Esophagus muscularis mucosa (tissue), 4 donors: ENCODE data around the gene KRTAP9-4. TPM values are rescaled to one million over a fixed set of nuclear protein-coding genes. Genes with fewer than 3 reads are reported as not detected.
"Not testable (repeated sequence)": the region's sequence is repeated elsewhere in the genome, so short reads cannot be mapped to it uniquely, and the experiment has no call there.

Experiments
- DNase-seq: peaks from one replicate; pipeline ENCODE4 v3.0.0-alpha.2; 2017; ENCODE audit errors: extremely low spot score
- H3K27ac ChIP-seq, 4 donors: fragments of 200-600 bp; sonication (generic); replicated peaks in 1 of 4; 1 replicate in 3 of 4; 2 replicates in 1 of 4; pipeline ENCODE4 v1.5.1; 2016 to 2019; ENCODE audit warnings: mild to moderate bottlenecking in 1 of 4
- H3K27me3 ChIP-seq, 4 donors: fragments of 200-600 bp; sonication (generic); one replicate each; pipeline versions ENCODE4 v1.5.1 to v1.6.0; 2016 to 2019
- H3K36me3 ChIP-seq, 4 donors: fragments of 200-600 bp; sonication (generic); one replicate each; pipeline ENCODE4 v1.5.1; 2016 to 2019
- H3K4me1 ChIP-seq, 4 donors: fragments of 200-600 bp; sonication (generic); one replicate each; pipeline ENCODE4 v1.5.1; 2016 to 2019
- H3K4me3 ChIP-seq, 4 donors: fragments of 200-600 bp; sonication (generic); 1 replicate in 2 of 4; 2 replicates in 2 of 4; pipeline ENCODE4 v1.5.1; 2016 to 2019; ENCODE audit warnings: mild to moderate bottlenecking in 4 of 4, moderate library complexity in 1 of 4
- H3K9me3 ChIP-seq, 4 donors: fragments of 200-600 bp; sonication (generic); 1 replicate in 3 of 4; 2 replicates in 1 of 4; pipeline ENCODE4 v1.5.1; 2016 to 2019
- CTCF ChIP-seq, 3 experiments: fragments of 200-600 bp in 2 of 3; fragments of 450-650 bp in 1 of 3; sonication (generic) in 2 of 3; IDR thresholded peaks; one replicate each; pipeline ENCODE4 v1.5.1; 2017 to 2019; ENCODE audit warnings: antibody characterized with exemption in 3 of 3, mild to moderate bottlenecking in 2 of 3, moderate library complexity in 1 of 3
- EP300 ChIP-seq: sonication (generic); formaldehyde crosslinking; IDR thresholded peaks from one replicate; pipeline ENCODE4 v1.6.1; 2017; ENCODE audit warnings: antibody characterized with exemption
- POLR2A ChIP-seq: fragments of 450-650 bp; IDR thresholded peaks from one replicate; pipeline ENCODE4 v1.6.1; 2017; ENCODE audit warnings: antibody characterized with exemption, moderate library complexity, mild to moderate bottlenecking, low read depth
- POLR2AphosphoS5 ChIP-seq, 2 donors: sonication (generic); formaldehyde crosslinking; IDR thresholded peaks; one replicate each; pipeline ENCODE4 v1.6.1; 2017; ENCODE audit warnings: antibody characterized with exemption in 2 of 2
- WGBS: methylation state at CpG from one replicate; pipeline ENCODE4 v1.1.5; 2018; 5-methylcytosine and 5-hydroxymethylcytosine counted together
- intact Hi-C: fragments of 100-400 bp; cut with DNase I; formaldehyde crosslinking; loops from one replicate; pipeline ENCODE4 v1.15.1; 2023
- total RNA-seq, 4 donors: library from RNA; depleted of rRNA; stranded (reverse); fragments of >200 nt; gene quantifications; one replicate each; pipeline versions ENCODE4 v1.1.0 to v1.2.1, GENCODE V29; 2016

KRTAP9-4 gene
- total RNA-seq, result not detected

- intact Hi-C loops, DNase-seq, H3K36me3 ChIP-seq, H3K9me3 ChIP-seq, H3K27ac ChIP-seq, H3K27me3 ChIP-seq, H3K4me3 ChIP-seq, H3K4me1 ChIP-seq: not testable (repeated sequence)
- no CpG with 5 or more reads among the region's 2 CpGs for WGBS
Measured at GRCh38 chr17:41249637-41250240, at the start of gene KRTAP9-4. Gene KRTAP9-4, plus strand, starts transcription at chr17:41249687. Its CDS starts 34 bp downstream, at chr17:41249721.

GRCh38 chr17:41211845-41212466 is 37.5 kb upstream of the KRTAP9-4 start:
- TF ChIP-seq POLR2AphosphoS5 (IDR thresholded peaks at IDR 0.05) (no peak), POLR2A (no peak), EP300 (no peak)
- H3K9me3 ChIP-seq, result no peaks in the 10 kb centered on the region
- intact Hi-C loops, result no loop called here

GRCh38 chr17:41212524-41213169 is 36.8 kb upstream of the KRTAP9-4 start:
- intact Hi-C loops, result no loop called here
- Histone ChIP-seq H3K27me3 (peaks cover 0 to 24% (median 0%) of the 10 kb centered on the region in 4 donors), H3K36me3 (no peaks in the 10 kb centered on the region), H3K4me1 (no peaks in the 10 kb centered on the region), H3K27ac (no peak overlapping the region), H3K9me3 (no peaks in the 10 kb centered on the region), H3K4me3 (no peak overlapping the region)
- no peak for TF ChIP-seq EP300
- no peak for TF ChIP-seq POLR2A
- TF ChIP-seq POLR2AphosphoS5 (IDR thresholded peaks at IDR 0.05), result no peak
- TF ChIP-seq CTCF (IDR thresholded peaks at IDR 0.05), result no peak
- 58% methylated on average over 4 of the region's 7 CpGs for WGBS
- DNase-seq, result no peak

More at GRCh38 chr17:41211845-41212466, 37.5 kb upstream of the KRTAP9-4 start:
- no peaks in the 10 kb centered on the region for H3K4me1 ChIP-seq
- no peak overlapping the region for H3K4me3 ChIP-seq
- H3K36me3 ChIP-seq, result no peaks in the 10 kb centered on the region
- no peak for DNase-seq
- peaks cover 0 to 24% (median 0%) of the 10 kb centered on the region in 4 donors for H3K27me3 ChIP-seq
- 29% methylated on average over 1 of the region's 1 CpG for WGBS
- H3K27ac ChIP-seq, result no peak overlapping the region

GRCh38 chr17:41215681-41216080 is 33.8 kb upstream of the KRTAP9-4 start:
- no peaks in the 10 kb centered on the region for H3K9me3 ChIP-seq
- no peaks in the 10 kb centered on the region for H3K4me1 ChIP-seq
- H3K27me3 ChIP-seq, result peaks cover 0 to 24% (median 0%) of the 10 kb centered on the region in 4 donors
- no peak overlapping the region for H3K4me3 ChIP-seq
- intact Hi-C loops, result no loop called here
- DNase-seq, result no peak
- no peak overlapping the region for H3K27ac ChIP-seq
- H3K36me3 ChIP-seq, result no peaks in the 10 kb centered on the region
- WGBS, result 75% methylated on average over 1 of the region's 1 CpG
- TF ChIP-seq EP300 (no peak), CTCF (IDR thresholded peaks at IDR 0.05) (no peak), POLR2A (no peak), POLR2AphosphoS5 (IDR thresholded peaks at IDR 0.05) (no peak)

GRCh38 chr17:41223821-41224220 is 25.7 kb upstream of the KRTAP9-4 start:
- no peaks in the 10 kb centered on the region for H3K9me3 ChIP-seq
- intact Hi-C loops, result no loop called here
- no peaks in the 10 kb centered on the region for H3K27me3 ChIP-seq
- H3K4me3 ChIP-seq, result no peak overlapping the region
- H3K36me3 ChIP-seq, result no peaks in the 10 kb centered on the region
- H3K27ac ChIP-seq, result no peak overlapping the region
- no peak for TF ChIP-seq POLR2A
- TF ChIP-seq POLR2AphosphoS5 (IDR thresholded peaks at IDR 0.05), result no peak
- no peak for TF ChIP-seq CTCF (IDR thresholded peaks at IDR 0.05)
- no peak for TF ChIP-seq EP300
- H3K4me1 ChIP-seq, result no peaks in the 10 kb centered on the region
- 66% methylated on average over 2 of the region's 2 CpGs for WGBS
- DNase-seq, result no peak
